Immature natural killer cell (primary cell): ENCODE measurements around the gene TAF11L5. TPM values are rescaled to one million over a fixed set of nuclear protein-coding genes. Genes with fewer than 3 reads are reported as not detected.
"Not testable (repeated sequence)": the region's sequence is repeated elsewhere in the genome, so short reads cannot be mapped to it uniquely, and the experiment has no call there.

Source experiments
- DNase-seq, 3 donors: peaks; one replicate each; pipeline ENCODE4 v3.0.0; 2022; ENCODE audit warnings: mixed read lengths in 1 of 3
- H3K27ac Mint-ChIP-seq, 6 donors: one replicate each; pipeline ENCODE4 v1.8.0; 2020; ENCODE audit warnings: mixed read lengths in 6 of 6, mild to moderate bottlenecking in 5 of 6, inconsistent platforms in 4 of 6, moderate library complexity in 3 of 6
- H3K27me3 Mint-ChIP-seq, 3 donors: one replicate each; pipeline ENCODE4 v1.8.0; 2020 to 2021; ENCODE audit warnings: low read depth in 3 of 3, mild to moderate bottlenecking in 3 of 3, mixed read lengths in 3 of 3, moderate library complexity in 3 of 3, inconsistent platforms in 1 of 3
- H3K36me3 Mint-ChIP-seq, 3 donors: one replicate each; pipeline ENCODE4 v1.8.0; 2020; ENCODE audit warnings: mixed read lengths in 3 of 3, inconsistent platforms in 2 of 3, mild to moderate bottlenecking in 2 of 3
- H3K4me1 Mint-ChIP-seq, 2 donors: one replicate each; pipeline ENCODE4 v1.8.0; 2020; ENCODE audit warnings: inconsistent platforms in 2 of 2, mild to moderate bottlenecking in 2 of 2, mixed read lengths in 2 of 2, moderate library complexity in 1 of 2
- H3K4me3 Mint-ChIP-seq, 5 donors: one replicate each; pipeline ENCODE4 v1.8.0; 2020; ENCODE audit warnings: mild to moderate bottlenecking in 5 of 5, mixed read lengths in 5 of 5, inconsistent platforms in 3 of 5, moderate library complexity in 3 of 5
- H3K9me3 Mint-ChIP-seq, 6 donors: one replicate each; pipeline ENCODE4 v1.8.0; 2020; ENCODE audit warnings: mild to moderate bottlenecking in 6 of 6, mixed read lengths in 6 of 6, inconsistent platforms in 4 of 6, moderate library complexity in 3 of 6
- polyA plus RNA-seq, 3 donors: library from polyadenylated mRNA; unstranded; fragments of 300-500 nt; fragmentation: Illumina TruSeq; gene quantifications; one replicate each; pipeline ENCODE4 v1.2.3, GENCODE V29; 2021

Gene TAF11L5
- polyA plus RNA-seq = not detected

- H3K27ac Mint-ChIP-seq, H3K36me3 Mint-ChIP-seq, H3K27me3 Mint-ChIP-seq, H3K4me1 Mint-ChIP-seq, H3K9me3 Mint-ChIP-seq, DNase-seq, H3K4me3 Mint-ChIP-seq: not testable (repeated sequence)
Measured at GRCh38 chr5:17524935-17525334, at the start of gene TAF11L5. Gene TAF11L5, plus strand, starts transcription at chr5:17525235.

- no peak overlapping the region for H3K27ac Mint-ChIP-seq
- DNase-seq = no peak
- no peaks in the 10 kb centered on the region for H3K4me1 Mint-ChIP-seq
- peaks cover 7 to 22% (median 16%) of the 10 kb centered on the region in 6 donors for H3K9me3 Mint-ChIP-seq
- no peak overlapping the region for H3K4me3 Mint-ChIP-seq
- H3K27me3 Mint-ChIP-seq = peaks cover 0 to 8% (median 3%) of the 10 kb centered on the region in 3 donors
- no peaks in the 10 kb centered on the region for H3K36me3 Mint-ChIP-seq
Measured at GRCh38 chr5:17477043-17477442, 48.0 kb upstream of the TAF11L5 start.

- Mint-ChIP-seq H3K4me1 (no peaks in the 10 kb centered on the region), H3K36me3 (no peaks in the 10 kb centered on the region), H3K9me3 (peaks cover 7 to 20% (median 15%) of the 10 kb centered on the region in 6 donors), H3K27me3 (peaks cover 0 to 8% (median 1%) of the 10 kb centered on the region in 3 donors), H3K27ac (no peak overlapping the region), H3K4me3 (no peak overlapping the region)
- DNase-seq = no peak
Measured at GRCh38 chr5:17477573-17478265, 47.3 kb upstream of the TAF11L5 start.

GRCh38 chr5:17481378-17481777 lies 43.7 kb upstream of the TAF11L5 start:
- Mint-ChIP-seq H3K27me3 (peaks cover 0 to 3% (median 2%) of the 10 kb centered on the region in 3 donors), H3K27ac (no peak overlapping the region), H3K36me3 (no peaks in the 10 kb centered on the region), H3K9me3 (peaks cover 6 to 15% (median 11%) of the 10 kb centered on the region in 6 donors), H3K4me1 (no peaks in the 10 kb centered on the region), H3K4me3 (no peak overlapping the region)
- DNase-seq = no peak

- Mint-ChIP-seq H3K4me3 (no peak overlapping the region), H3K36me3 (no peaks in the 10 kb centered on the region), H3K27ac (no peak overlapping the region), H3K4me1 (no peaks in the 10 kb centered on the region), H3K9me3 (peaks cover 7 to 21% (median 12%) of the 10 kb centered on the region in 6 donors), H3K27me3 (peaks cover 0 to 3% (median 2%) of the 10 kb centered on the region in 3 donors)
- DNase-seq = no peak
Measured at GRCh38 chr5:17482790-17483189, 42.2 kb upstream of the TAF11L5 start.

GRCh38 chr5:17486464-17487173 lies 38.4 kb upstream of the TAF11L5 start:
- not testable (repeated sequence) for H3K27me3 Mint-ChIP-seq, H3K4me3 Mint-ChIP-seq, H3K36me3 Mint-ChIP-seq, H3K27ac Mint-ChIP-seq, H3K4me1 Mint-ChIP-seq, DNase-seq
- H3K9me3 Mint-ChIP-seq = peaks cover 6 to 26% (median 14%) of the 10 kb centered on the region in 6 donors

- DNase-seq = no peak
- Mint-ChIP-seq H3K27me3 (peaks cover 0 to 2% (median 0%) of the 10 kb centered on the region in 3 donors), H3K4me3 (no peak overlapping the region), H3K4me1 (no peaks in the 10 kb centered on the region), H3K27ac (no peak overlapping the region), H3K9me3 (peaks cover 6 to 27% (median 15%) of the 10 kb centered on the region in 6 donors), H3K36me3 (no peaks in the 10 kb centered on the region)
Measured at GRCh38 chr5:17487174-17487512, 37.9 kb upstream of the TAF11L5 start.

GRCh38 chr5:17491257-17491656 lies 33.8 kb upstream of the TAF11L5 start:
- not testable (repeated sequence) for H3K4me3 Mint-ChIP-seq, H3K4me1 Mint-ChIP-seq, H3K27me3 Mint-ChIP-seq, H3K27ac Mint-ChIP-seq, H3K36me3 Mint-ChIP-seq, DNase-seq
- peaks cover 14 to 47% (median 25%) of the 10 kb centered on the region in 6 donors for H3K9me3 Mint-ChIP-seq

GRCh38 chr5:17492770-17493169 lies 32.3 kb upstream of the TAF11L5 start:
- Mint-ChIP-seq H3K4me3 (no peak overlapping the region), H3K27ac (no peak overlapping the region), H3K4me1 (no peaks in the 10 kb centered on the region), H3K36me3 (peaks cover 0 to 5% (median 0%) of the 10 kb centered on the region in 3 donors), H3K27me3 (no peaks in the 10 kb centered on the region), H3K9me3 (peaks cover 12 to 52% (median 26%) of the 10 kb centered on the region in 6 donors)
- DNase-seq = no peak

- DNase-seq = no peak
- H3K27ac Mint-ChIP-seq = no peak overlapping the region
- no peak overlapping the region for H3K4me3 Mint-ChIP-seq
- H3K27me3 Mint-ChIP-seq = peaks cover 0 to 2% (median 0%) of the 10 kb centered on the region in 3 donors
- H3K4me1 Mint-ChIP-seq = no peaks in the 10 kb centered on the region
- peaks cover 0 to 5% (median 0%) of the 10 kb centered on the region in 3 donors for H3K36me3 Mint-ChIP-seq
- H3K9me3 Mint-ChIP-seq = peaks cover 9 to 53% (median 26%) of the 10 kb centered on the region in 6 donors
Measured at GRCh38 chr5:17497446-17497845, 27.6 kb upstream of the TAF11L5 start.

- DNase-seq, H3K36me3 Mint-ChIP-seq, H3K27me3 Mint-ChIP-seq, H3K4me3 Mint-ChIP-seq, H3K27ac Mint-ChIP-seq, H3K4me1 Mint-ChIP-seq: not testable (repeated sequence)
- H3K9me3 Mint-ChIP-seq = peaks cover 6 to 51% (median 23%) of the 10 kb centered on the region in 6 donors
Measured at GRCh38 chr5:17497931-17498330, 27.1 kb upstream of the TAF11L5 start, which contains the start of gene TAF11L2. Gene TAF11L2, plus strand, starts transcription at chr5:17498231.

GRCh38 chr5:17511775-17512325 lies 13.2 kb upstream of the TAF11L5 start:
- H3K9me3 Mint-ChIP-seq = peaks cover 8 to 44% (median 15%) of the 10 kb centered on the region in 6 donors
- H3K36me3 Mint-ChIP-seq = no peaks in the 10 kb centered on the region
- H3K4me1 Mint-ChIP-seq = no peaks in the 10 kb centered on the region
- DNase-seq = no peak
- H3K4me3 Mint-ChIP-seq = no peak overlapping the region
- no peaks in the 10 kb centered on the region for H3K27me3 Mint-ChIP-seq
- H3K27ac Mint-ChIP-seq = no peak overlapping the region

GRCh38 chr5:17517526-17517925 lies 7.5 kb upstream of the TAF11L5 start:
- not testable (repeated sequence) for H3K4me1 Mint-ChIP-seq, H3K27ac Mint-ChIP-seq, DNase-seq, H3K4me3 Mint-ChIP-seq, H3K36me3 Mint-ChIP-seq, H3K27me3 Mint-ChIP-seq
- peaks cover 3 to 16% (median 7%) of the 10 kb centered on the region in 6 donors for H3K9me3 Mint-ChIP-seq

GRCh38 chr5:17518067-17518466 lies 7.0 kb upstream of the TAF11L5 start, which contains the start of gene TAF11L3:
Gene TAF11L3, plus strand, starts transcription at chr5:17518367.
- not testable (repeated sequence) for H3K27me3 Mint-ChIP-seq, DNase-seq, H3K4me3 Mint-ChIP-seq, H3K4me1 Mint-ChIP-seq, H3K36me3 Mint-ChIP-seq, H3K27ac Mint-ChIP-seq
- H3K9me3 Mint-ChIP-seq = peaks cover 0 to 16% (median 6%) of the 10 kb centered on the region in 6 donors
